K562 (cell line): ENCODE results near the gene GABPB1.

Experiments used
- ELK3 ChIP-seq: fragments of 450-650 bp; formaldehyde crosslinking; IDR thresholded peaks from 2 replicates; pipeline ENCODE4 v1.4.0; 2020; ENCODE audit warnings: mild to moderate bottlenecking
- RERE ChIP-seq: sonication (generic); formaldehyde crosslinking; IDR thresholded peaks from 2 replicates; pipeline ENCODE4 v1.8.0; 2023; ENCODE audit warnings: missing genetic modification reagents, mild to moderate bottlenecking, borderline replicate concordance

DNA sequence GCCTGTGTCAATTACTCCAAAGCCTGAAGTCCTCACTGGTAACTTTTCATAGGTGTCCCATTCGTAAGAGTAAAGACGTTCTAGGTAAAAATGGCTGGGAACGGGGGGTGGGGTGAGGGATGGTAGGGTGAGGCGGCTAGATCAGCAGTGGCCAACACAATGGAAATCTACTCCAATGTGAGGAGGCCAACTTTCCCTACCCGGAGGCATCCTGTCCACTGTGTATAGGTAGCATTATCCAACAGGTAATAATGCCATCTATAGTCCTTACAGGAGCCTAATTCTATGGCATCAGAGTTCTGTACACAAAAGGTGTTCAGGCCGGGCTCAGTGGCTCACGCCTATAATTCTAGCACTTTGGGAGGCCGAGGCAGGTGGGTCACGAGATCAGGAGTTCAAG lies 118.6 kb downstream of the GABPB1 start:
- TF ChIP-seq ELK3 (CRISPR knock-in tag) = no peak
- no peak for TF ChIP-seq RERE (CRISPR knock-in tag)
